LNCaP clone FGC (cell line): ENCODE data around the gene IVL.

Source experiments
- DNase-seq: peaks from one replicate; pipeline ENCODE4 v3.0.0-alpha.2; 2011; ENCODE audit warnings: low read depth
- H3K4me3 ChIP-seq: 2 replicates; pipeline ENCODE4 v1.5.1; 2011; ENCODE audit warnings: mild to moderate bottlenecking, low read depth, low read length, control low read depth
- CTCF ChIP-seq: IDR thresholded peaks from 2 replicates; pipeline ENCODE4 v1.5.1; 2012; ENCODE audit warnings: mild to moderate bottlenecking; ENCODE audit not compliant: control insufficient read depth, insufficient read depth; ENCODE audit errors: extremely low read depth

IVL gene

GRCh38 chr1:152886758-152887409 is 21.5 kb upstream of the IVL start:
- no peak for TF ChIP-seq CTCF
- H3K4me3 ChIP-seq, result no peak overlapping the region
- DNase-seq, result no peak

GRCh38 chr1:152888126-152888525 is 20.2 kb upstream of the IVL start:
- TF ChIP-seq CTCF, result no peak
- DNase-seq, result no peak
- no peak overlapping the region for H3K4me3 ChIP-seq

GRCh38 chr1:152899027-152899426 is 9.3 kb upstream of the IVL start:
- no peak overlapping the region for H3K4me3 ChIP-seq

GRCh38 chr1:152899883-152900282 is 8.5 kb upstream of the IVL start:
- TF ChIP-seq CTCF, result no peak
- no peak overlapping the region for H3K4me3 ChIP-seq
- DNase-seq, result no peak

More at GRCh38 chr1:152899027-152899426, 9.3 kb upstream of the IVL start:
- no peak for DNase-seq
- TF ChIP-seq CTCF, result no peak

- DNase-seq, result no peak
- H3K4me3 ChIP-seq, result no peak overlapping the region
- no peak for TF ChIP-seq CTCF
Observed at GRCh38 chr1:152901631-152902030, 6.7 kb upstream of the IVL start.

GRCh38 chr1:152902636-152903035 is 5.7 kb upstream of the IVL start:
- TF ChIP-seq CTCF, result no peak
- DNase-seq, result no peak
- no peak overlapping the region for H3K4me3 ChIP-seq
